Measurements from ENCODE around the gene CYP26A1.

The CYP26A1 gene

GRCh38 chr10:93058139-93058538, 15.6 kb upstream of the CYP26A1 start:
- TF ChIP-seq CTCF (IDR thresholded peaks at IDR 0.05; ENCODE audit: insufficient read depth, low read length, poor library complexity, severe bottlenecking): no peak
- H3K36me3 ChIP-seq (ENCODE audit: control insufficient read depth, insufficient read depth, low read length): no peaks in the 10 kb centered on the region
- H3K4me3 ChIP-seq (replicated peaks; ENCODE audit: low read depth, low read length): no peak overlapping the region
- H3K27me3 ChIP-seq (replicated peaks; ENCODE audit: control insufficient read depth, insufficient read depth, low read length): no peaks in the 10 kb centered on the region
- DNase-seq (ENCODE audit: extremely low read depth, insufficient read length): no peak

GRCh38 chr10:93059975-93060886, 13.5 kb upstream of the CYP26A1 start, which contains the start of gene CYP26C1:
TSS of gene CYP26C1 (plus strand) at chr10:93060798. CDS start at chr10:93061264, 466 bp downstream.
- no peak within 1 kb of the TSS for H3K4me3 ChIP-seq (replicated peaks; ENCODE audit: low read depth, low read length)
- peaks cover 2% of the 10 kb centered on the region for H3K27me3 ChIP-seq (replicated peaks; ENCODE audit: control insufficient read depth, insufficient read depth, low read length)
- DNase-seq (ENCODE audit: extremely low read depth, insufficient read length): no peak
- no peaks in the 10 kb centered on the region for H3K36me3 ChIP-seq (ENCODE audit: control insufficient read depth, insufficient read depth, low read length)
- no peak for TF ChIP-seq CTCF (IDR thresholded peaks at IDR 0.05; ENCODE audit: insufficient read depth, low read length, poor library complexity, severe bottlenecking)

DNA sequence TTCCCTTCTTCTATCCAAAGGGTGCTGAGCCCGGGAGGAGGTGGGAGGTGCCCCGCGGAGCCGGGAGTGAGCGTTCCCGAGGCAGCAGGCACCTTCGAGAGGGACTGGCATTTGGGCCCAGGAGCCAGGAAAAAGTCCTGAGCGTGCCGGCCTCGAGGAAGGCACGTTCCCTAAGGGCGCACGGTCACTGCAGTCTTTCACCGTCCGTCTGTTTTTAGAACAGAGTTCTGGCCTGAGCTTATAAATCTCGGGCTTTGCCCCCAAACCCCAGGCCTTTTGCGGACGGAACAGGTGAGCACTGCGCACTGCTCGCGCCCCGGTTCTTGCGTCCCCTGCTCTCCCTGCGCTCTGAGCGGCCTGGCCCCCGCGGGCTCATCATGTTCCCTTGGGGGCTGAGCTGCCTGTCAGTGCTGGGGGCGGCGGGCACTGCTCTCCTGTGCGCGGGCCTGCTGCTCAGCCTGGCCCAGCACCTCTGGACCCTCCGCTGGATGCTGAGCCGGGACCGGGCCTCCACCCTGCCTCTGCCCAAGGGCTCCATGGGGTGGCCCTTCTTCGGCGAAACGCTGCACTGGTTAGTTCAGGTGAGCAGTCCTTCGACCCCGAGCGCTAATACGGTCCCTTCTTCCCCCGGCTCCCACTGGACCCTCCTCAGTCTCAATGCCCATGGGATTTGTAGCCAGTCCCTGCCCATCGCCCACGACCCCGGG, 12.7 kb upstream of the CYP26A1 start:
- no peak for TF ChIP-seq CTCF (IDR thresholded peaks at IDR 0.05; ENCODE audit: insufficient read depth, low read length, poor library complexity, severe bottlenecking)
- DNase-seq (ENCODE audit: extremely low read depth, insufficient read length): no peak
- Histone ChIP-seq H3K27me3 (replicated peaks; ENCODE audit: control insufficient read depth, insufficient read depth, low read length) (peaks cover 2% of the 10 kb centered on the region), H3K36me3 (ENCODE audit: control insufficient read depth, insufficient read depth, low read length) (no peaks in the 10 kb centered on the region), H3K4me3 (replicated peaks; ENCODE audit: low read depth, low read length) (no peak overlapping the region)

GRCh38 chr10:93061594-93062513, 11.8 kb upstream of the CYP26A1 start:
- Histone ChIP-seq H3K36me3 (ENCODE audit: control insufficient read depth, insufficient read depth, low read length) (no peaks in the 10 kb centered on the region), H3K27me3 (replicated peaks; ENCODE audit: control insufficient read depth, insufficient read depth, low read length) (peaks cover 4% of the 10 kb centered on the region), H3K4me3 (replicated peaks; ENCODE audit: low read depth, low read length) (no peak overlapping the region; the same call in 1 of the 2 replicates)
- no peak for DNase-seq (ENCODE audit: extremely low read depth, insufficient read length)
- no peak for TF ChIP-seq CTCF (IDR thresholded peaks at IDR 0.05; ENCODE audit: insufficient read depth, low read length, poor library complexity, severe bottlenecking)

- TF ChIP-seq CTCF (IDR thresholded peaks at IDR 0.05; ENCODE audit: insufficient read depth, low read length, poor library complexity, severe bottlenecking): peak; percentile 17
- DNase-seq (ENCODE audit: extremely low read depth, insufficient read length): no peak
- H3K27me3 ChIP-seq (replicated peaks; ENCODE audit: control insufficient read depth, insufficient read depth, low read length): peaks cover 4% of the 10 kb centered on the region
- H3K36me3 ChIP-seq (ENCODE audit: control insufficient read depth, insufficient read depth, low read length): no peaks in the 10 kb centered on the region
- H3K4me3 ChIP-seq (replicated peaks; ENCODE audit: low read depth, low read length): no peak overlapping the region; the same call in 1 of the 2 replicates
Observed at GRCh38 chr10:93062514-93063143, 11.1 kb upstream of the CYP26A1 start.

Data from GM06990 (cell line).